Naive thymus-derived CD4-positive, alpha-beta T cell (primary cell): ENCODE results near the gene TAS2R1. TPM values are rescaled to one million over a fixed set of nuclear protein-coding genes. Genes with fewer than 3 reads are reported as not detected.

Experiments used
- ATAC-seq: fragments of 150-1000 bp; cut with Tn5 transposase; 2 replicates; pipeline ENCODE4 v1.10.0; 2021; ENCODE audit warnings: mild to moderate bottlenecking, moderate library complexity
- CTCF ChIA-PET: fragments of 350-600 bp; sonication (Branson Sonifier 250); formaldehyde crosslinking; loops from one replicate; lab custom pipeline; 2021; ENCODE audit warnings: antibody characterized with exemption; lab: Charles Lee
- POLR2A ChIA-PET: fragments of 350-600 bp; sonication (Branson Sonifier 250); formaldehyde crosslinking; loops from one replicate; lab custom pipeline; 2021; ENCODE audit warnings: antibody characterized with exemption, inconsistent platforms; lab: Charles Lee
- DNase-seq, 9 donors: peaks; one replicate each; pipeline versions ENCODE4 v3.0.0 to v3.0.0-alpha.2; 2020 to 2022; ENCODE audit warnings: mixed read lengths in 1 of 9
- H3K27ac ChIP-seq: one replicate; pipeline ENCODE4 v1.7.0; 2013; ENCODE audit warnings: mild to moderate bottlenecking, low read depth, low read length, moderate library complexity
- H3K27me3 ChIP-seq, 2 donors: one replicate each; pipeline ENCODE4 v1.7.0; 2013; ENCODE audit warnings: low read length in 2 of 2, mild to moderate bottlenecking in 2 of 2, moderate library complexity in 2 of 2; ENCODE audit not compliant: control insufficient read depth in 2 of 2, insufficient read depth in 2 of 2
- H3K36me3 ChIP-seq, 3 experiments: 1 replicate in 2 of 3; 2 replicates in 1 of 3; pipeline ENCODE4 v1.7.0; 2013; ENCODE audit warnings: low read length in 3 of 3, mild to moderate bottlenecking in 3 of 3, moderate library complexity in 1 of 3; ENCODE audit not compliant: insufficient read depth in 3 of 3, control insufficient read depth in 2 of 3
- H3K4me1 ChIP-seq, 2 donors: one replicate each; pipeline ENCODE4 v1.7.0; 2013; ENCODE audit warnings: low read length in 2 of 2, mild to moderate bottlenecking in 2 of 2, moderate library complexity in 1 of 2; ENCODE audit not compliant: control insufficient read depth in 2 of 2, insufficient read depth in 2 of 2
- H3K4me3 ChIP-seq: 2 replicates; pipeline ENCODE4 v1.7.0; 2013; ENCODE audit warnings: mild to moderate bottlenecking, low read length
- H3K9me3 ChIP-seq, 3 experiments: 1 replicate in 2 of 3; 2 replicates in 1 of 3; pipeline ENCODE4 v1.7.0; 2013; ENCODE audit warnings: low read length in 3 of 3; ENCODE audit not compliant: control insufficient read depth in 2 of 3
- H3K27ac Mint-ChIP-seq, 9 donors: one replicate each; pipeline ENCODE4 v1.8.0; 2020 to 2022; ENCODE audit warnings: mixed read lengths in 9 of 9, mild to moderate bottlenecking in 8 of 9, moderate library complexity in 5 of 9, inconsistent platforms in 2 of 9
- H3K27me3 Mint-ChIP-seq, 5 donors: one replicate each; pipeline ENCODE4 v1.8.0; 2021 to 2022; ENCODE audit warnings: mixed read lengths in 5 of 5, mild to moderate bottlenecking in 1 of 5
- H3K36me3 Mint-ChIP-seq, 5 donors: one replicate each; pipeline ENCODE4 v1.8.0; 2020 to 2022; ENCODE audit warnings: mixed read lengths in 5 of 5, mild to moderate bottlenecking in 3 of 5, inconsistent platforms in 1 of 5
- H3K4me1 Mint-ChIP-seq, 7 donors: one replicate each; pipeline ENCODE4 v1.8.0; 2020 to 2022; ENCODE audit warnings: mixed read lengths in 7 of 7, mild to moderate bottlenecking in 3 of 7, inconsistent platforms in 1 of 7
- H3K4me3 Mint-ChIP-seq, 10 donors: one replicate each; pipeline ENCODE4 v1.8.0; 2020 to 2022; ENCODE audit warnings: mild to moderate bottlenecking in 10 of 10, mixed read lengths in 10 of 10, moderate library complexity in 6 of 10, inconsistent platforms in 2 of 10
- H3K9me3 Mint-ChIP-seq, 11 donors: one replicate each; pipeline ENCODE4 v1.8.0; 2020 to 2022; ENCODE audit warnings: mixed read lengths in 11 of 11, mild to moderate bottlenecking in 4 of 11, inconsistent platforms in 1 of 11, moderate library complexity in 1 of 11
- intact Hi-C, 2 donors: fragments of 100-400 bp; cut with micrococcal nuclease; formaldehyde crosslinking; loops; one replicate each; pipeline ENCODE4 v1.15.1; 2023
- polyA plus RNA-seq, 2 donors: library from polyadenylated mRNA; unstranded; fragments of 300-500 nt; fragmentation: Illumina TruSeq; gene quantifications; one replicate each; pipeline ENCODE4 v1.2.3, GENCODE V29; 2021
- total RNA-seq, 6 experiments: library from RNA in 5 of 6; stranded (reverse) in 5 of 6; gene quantifications; 1 replicate in 5 of 6; 2 replicates in 1 of 6; pipeline ENCODE4 v1.2.3 and lab custom pipeline; 2021 to 2026

Gene TAS2R1
- total and polyA plus RNA-seq, 7 experiments from 2014 or later: not detected

GRCh38 chr5:9642621-9643020, 12.5 kb upstream of the TAS2R1 start:
- H3K9me3 ChIP-seq: peaks cover 0 to 10% (median 0%) of the 10 kb centered on the region in 3 experiments
- Mint-ChIP-seq H3K27ac (no peak overlapping the region), H3K4me3 (no peak overlapping the region), H3K9me3 (peaks cover 2 to 22% (median 11%) of the 10 kb centered on the region in 11 donors), H3K36me3 (no peaks in the 10 kb centered on the region), H3K27me3 (peaks cover 0 to 4% (median 0%) of the 10 kb centered on the region in 5 donors), H3K4me1 (no peaks in the 10 kb centered on the region)
- no peak overlapping the region for H3K4me3 ChIP-seq
- ChIA-PET CTCF (no interaction called here), POLR2A (no interaction called here)
- DNase-seq (no peak), ATAC-seq (no peak)
- intact Hi-C loops: no loop called here
- H3K27ac ChIP-seq: no peak overlapping the region
- H3K36me3 ChIP-seq: no peaks in the 10 kb centered on the region
- H3K27me3 ChIP-seq: no peaks in the 10 kb centered on the region
- H3K4me1 ChIP-seq: no peaks in the 10 kb centered on the region

- H3K4me3 Mint-ChIP-seq: no peak overlapping the region
- Histone ChIP-seq H3K36me3 (no peaks in the 10 kb centered on the region), H3K27me3 (no peaks in the 10 kb centered on the region), H3K9me3 (peaks cover 0 to 10% (median 0%) of the 10 kb centered on the region in 3 experiments), H3K4me3 (no peak overlapping the region), H3K4me1 (no peaks in the 10 kb centered on the region), H3K27ac (no peak overlapping the region)
- DNase-seq (no peak), ATAC-seq (no peak)
- ChIA-PET CTCF (no interaction called here), POLR2A (no interaction called here)
- peaks cover 2 to 30% (median 13%) of the 10 kb centered on the region in 11 donors for H3K9me3 Mint-ChIP-seq
- H3K36me3 Mint-ChIP-seq: no peaks in the 10 kb centered on the region
- intact Hi-C loops: no loop called here
- no peaks in the 10 kb centered on the region for H3K4me1 Mint-ChIP-seq
- no peak overlapping the region for H3K27ac Mint-ChIP-seq
- H3K27me3 Mint-ChIP-seq: peaks cover 0 to 4% (median 0%) of the 10 kb centered on the region in 5 donors
Observed at GRCh38 chr5:9641806-9642355, 11.7 kb upstream of the TAS2R1 start.

DNA sequence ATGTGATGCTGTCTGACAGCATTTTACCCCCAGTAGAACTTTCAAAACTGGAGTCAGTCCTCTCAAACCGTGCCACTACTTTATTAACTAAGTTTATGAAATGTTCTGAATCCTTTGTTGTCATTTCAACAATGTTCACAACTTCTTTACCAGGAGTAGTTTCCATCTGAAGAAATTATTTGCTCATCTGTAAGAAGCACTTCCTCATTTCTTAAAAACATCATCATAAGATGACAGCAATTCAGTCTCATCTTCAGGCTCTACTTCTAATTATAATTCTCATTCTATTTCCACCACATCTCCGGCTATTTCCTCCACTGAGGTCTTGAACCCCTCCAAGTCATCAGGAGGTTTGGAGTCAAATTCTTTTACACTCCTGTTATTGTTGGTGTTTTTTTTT, 2.3 kb upstream of the TAS2R1 start:
- POLR2A ChIA-PET: no interaction called here
- Histone ChIP-seq H3K9me3 (no peaks in the 10 kb centered on the region), H3K4me1 (no peaks in the 10 kb centered on the region), H3K27me3 (no peaks in the 10 kb centered on the region), H3K27ac (no peak overlapping the region), H3K4me3 (no peak overlapping the region), H3K36me3 (no peaks in the 10 kb centered on the region)
- Mint-ChIP-seq H3K4me3 (no peak overlapping the region), H3K27ac (no peak overlapping the region), H3K4me1 (no peaks in the 10 kb centered on the region), H3K27me3 (no peaks in the 10 kb centered on the region), H3K36me3 (no peaks in the 10 kb centered on the region), H3K9me3 (peaks cover 1 to 44% (median 16%) of the 10 kb centered on the region in 11 donors)
- DNase-seq (no peak), ATAC-seq (no peak)
- CTCF ChIA-PET: no interaction called here
- intact Hi-C loops: no loop called here

DNA sequence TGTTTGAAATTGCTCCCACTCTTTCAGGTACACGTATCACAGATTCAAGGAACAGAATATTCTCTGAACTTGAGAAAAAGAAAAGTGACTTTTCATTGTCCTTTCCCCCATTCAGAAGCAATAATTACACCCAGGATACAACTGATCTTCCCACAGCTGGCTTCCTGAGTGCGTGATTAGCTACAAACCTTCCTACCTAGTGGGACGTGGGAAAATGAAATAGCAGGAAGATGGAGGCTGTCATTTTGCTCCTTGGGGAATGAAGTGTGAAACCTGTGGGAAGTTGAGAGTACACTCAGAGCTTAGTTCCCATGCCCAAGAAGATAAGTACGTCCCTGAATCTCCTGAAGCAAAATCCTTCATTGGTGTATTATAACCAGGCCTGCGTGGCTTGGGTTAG, 2.6 kb downstream of the TAS2R1 start:
- peaks cover 0 to 23% (median 3%) of the 10 kb centered on the region in 11 donors for H3K9me3 Mint-ChIP-seq
- no peaks in the 10 kb centered on the region for H3K36me3 ChIP-seq
- no peak overlapping the region for H3K27ac ChIP-seq
- H3K4me3 ChIP-seq: no peak overlapping the region
- H3K9me3 ChIP-seq: no peaks in the 10 kb centered on the region
- H3K27me3 Mint-ChIP-seq: peaks cover 0 to 4% (median 0%) of the 10 kb centered on the region in 5 donors
- H3K4me1 Mint-ChIP-seq: no peaks in the 10 kb centered on the region
- CTCF ChIA-PET: no interaction called here
- POLR2A ChIA-PET: no interaction called here
- no peak overlapping the region for H3K4me3 Mint-ChIP-seq
- H3K4me1 ChIP-seq: no peaks in the 10 kb centered on the region
- no peaks in the 10 kb centered on the region for H3K36me3 Mint-ChIP-seq
- H3K27ac Mint-ChIP-seq: no peak overlapping the region
- no peak for DNase-seq
- H3K27me3 ChIP-seq: no peaks in the 10 kb centered on the region
- intact Hi-C loops: no loop called here
- no peak for ATAC-seq

DNA sequence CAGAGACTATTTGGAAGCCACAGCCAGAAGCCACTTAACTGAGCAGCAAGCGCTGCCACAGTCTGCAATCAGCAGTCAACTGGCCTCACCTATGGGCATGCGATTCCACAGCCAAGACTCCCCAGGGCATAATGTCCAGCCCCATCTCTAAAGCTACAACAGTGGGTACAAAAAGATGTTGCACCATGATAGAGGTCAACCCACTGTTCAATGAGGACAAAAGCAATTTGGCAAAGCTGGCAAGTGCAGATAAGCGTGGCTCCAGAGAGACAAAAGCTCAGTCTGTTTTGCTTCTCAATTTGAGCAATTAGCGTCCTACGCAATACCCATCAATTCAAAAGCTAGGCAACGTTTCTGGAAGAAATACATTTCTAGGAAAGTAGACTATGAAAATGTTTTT, 3.2 kb downstream of the TAS2R1 start:
- intact Hi-C loops: no loop called here
- CTCF ChIA-PET: no interaction called here

GRCh38 chr5:9625731-9626130, 4.4 kb downstream of the TAS2R1 start:
- Histone ChIP-seq H3K27ac (no peak overlapping the region), H3K4me3 (no peak overlapping the region), H3K4me1 (no peaks in the 10 kb centered on the region), H3K27me3 (no peaks in the 10 kb centered on the region), H3K36me3 (no peaks in the 10 kb centered on the region), H3K9me3 (no peaks in the 10 kb centered on the region)
- H3K9me3 Mint-ChIP-seq: peaks cover 0 to 22% (median 3%) of the 10 kb centered on the region in 11 donors
- H3K27ac Mint-ChIP-seq: no peak overlapping the region
- H3K36me3 Mint-ChIP-seq: no peaks in the 10 kb centered on the region
- H3K4me3 Mint-ChIP-seq: no peak overlapping the region
- ChIA-PET POLR2A (no interaction called here), CTCF (no interaction called here)
- intact Hi-C loops: no loop called here
- DNase-seq: no peak
- no peaks in the 10 kb centered on the region for H3K4me1 Mint-ChIP-seq
- peaks cover 0 to 4% (median 0%) of the 10 kb centered on the region in 5 donors for H3K27me3 Mint-ChIP-seq
- ATAC-seq: no peak

More for the DNA sequence above, 3.2 kb downstream of the TAS2R1 start:
- no peak for ATAC-seq
- Mint-ChIP-seq H3K27ac (no peak overlapping the region), H3K4me3 (no peak overlapping the region), H3K9me3 (peaks cover 0 to 22% (median 3%) of the 10 kb centered on the region in 11 donors), H3K4me1 (no peaks in the 10 kb centered on the region), H3K27me3 (peaks cover 0 to 4% (median 0%) of the 10 kb centered on the region in 5 donors), H3K36me3 (no peaks in the 10 kb centered on the region)
- no peak for DNase-seq
- Histone ChIP-seq H3K27me3 (no peaks in the 10 kb centered on the region), H3K4me3 (no peak overlapping the region), H3K27ac (no peak overlapping the region), H3K36me3 (no peaks in the 10 kb centered on the region), H3K4me1 (no peaks in the 10 kb centered on the region), H3K9me3 (no peaks in the 10 kb centered on the region)
- POLR2A ChIA-PET: no interaction called here

GRCh38 chr5:9625286-9625685, 4.9 kb downstream of the TAS2R1 start:
- ATAC-seq (no peak), DNase-seq (no peak)
- H3K9me3 ChIP-seq: no peaks in the 10 kb centered on the region
- Mint-ChIP-seq H3K27me3 (peaks cover 0 to 4% (median 0%) of the 10 kb centered on the region in 5 donors), H3K27ac (no peak overlapping the region), H3K9me3 (peaks cover 0 to 22% (median 3%) of the 10 kb centered on the region in 11 donors), H3K36me3 (no peaks in the 10 kb centered on the region), H3K4me3 (no peak overlapping the region), H3K4me1 (no peaks in the 10 kb centered on the region)
- ChIA-PET CTCF (no interaction called here), POLR2A (no interaction called here)
- no peak overlapping the region for H3K4me3 ChIP-seq
- H3K27me3 ChIP-seq: no peaks in the 10 kb centered on the region
- H3K36me3 ChIP-seq: no peaks in the 10 kb centered on the region
- intact Hi-C loops: no loop called here
- H3K27ac ChIP-seq: no peak overlapping the region
- no peaks in the 10 kb centered on the region for H3K4me1 ChIP-seq
